DND-41 (cell line): Measurements from ENCODE around the gene MSL3.

Experiments used
- ATAC-seq: fragments of 200-7000 bp; cut with Tn5 transposase; 3 replicates; pipeline ENCODE4 v1.9.1; 2021; ENCODE audit warnings: low read depth; ENCODE audit not compliant: insufficient read depth
- DNase-seq: peaks from one replicate; pipeline ENCODE4 v3.0.0-alpha.2; 2020
- H2AFZ ChIP-seq: 2 replicates; pipeline ENCODE4 v1.6.0; 2012; ENCODE audit warnings: low read depth, low read length
- H3K27ac ChIP-seq: 2 replicates; pipeline ENCODE4 v1.5.1; 2012; ENCODE audit warnings: low read length, inconsistent platforms
- H3K27me3 ChIP-seq: fragments of 200-600 bp; sonication (generic); 2 replicates; pipeline ENCODE4 v1.6.0; 2012; ENCODE audit warnings: low read length, mild to moderate bottlenecking, inconsistent platforms; ENCODE audit not compliant: insufficient read depth, poor library complexity
- H3K36me3 ChIP-seq: 2 replicates; pipeline ENCODE4 v1.5.1; 2012; ENCODE audit warnings: low read length, inconsistent platforms; ENCODE audit not compliant: insufficient read depth
- H3K4me1 ChIP-seq: 2 replicates; pipeline ENCODE4 v1.5.1; 2012; ENCODE audit warnings: mild to moderate bottlenecking, low read length; ENCODE audit not compliant: insufficient read depth
- H3K4me2 ChIP-seq: 2 replicates; pipeline ENCODE4 v1.6.0; 2012; ENCODE audit warnings: mild to moderate bottlenecking, moderate library complexity, low read length, inconsistent platforms; ENCODE audit not compliant: insufficient read depth
- H3K4me3 ChIP-seq, 2 experiments: fragments of 200-600 bp in 1 of 2; shearing (Covaris generic) in 1 of 2; 2 replicates each; pipeline ENCODE4 v1.5.1; 2012 to 2016; ENCODE audit warnings: inconsistent platforms in 2 of 2, low read length in 2 of 2, mild to moderate bottlenecking in 2 of 2, low read depth in 1 of 2, moderate library complexity in 1 of 2
- H3K79me2 ChIP-seq: 2 replicates; pipeline ENCODE4 v1.6.0; 2012; ENCODE audit warnings: low read length, inconsistent platforms; ENCODE audit not compliant: insufficient read depth
- H3K9ac ChIP-seq: 2 replicates; pipeline ENCODE4 v1.6.0; 2012; ENCODE audit warnings: low read depth, mild to moderate bottlenecking, inconsistent platforms, low read length, moderate library complexity
- H3K9me3 ChIP-seq: 2 replicates; pipeline ENCODE4 v1.5.1; 2012; ENCODE audit warnings: low read length, moderate library complexity, mild to moderate bottlenecking, inconsistent platforms; ENCODE audit not compliant: insufficient read depth, severe bottlenecking
- H4K20me1 ChIP-seq: 2 replicates; pipeline ENCODE4 v1.6.0; 2012; ENCODE audit warnings: low read length; ENCODE audit not compliant: insufficient read depth
- CTCF ChIP-seq: IDR thresholded peaks from 2 replicates; pipeline ENCODE4 v1.5.1; 2012; ENCODE audit warnings: borderline replicate concordance, low read length, moderate library complexity, mild to moderate bottlenecking; ENCODE audit not compliant: poor library complexity, severe bottlenecking; ENCODE audit errors: extremely low read depth
- EZH2 ChIP-seq: IDR thresholded peaks from 3 replicates; pipeline ENCODE4 v1.6.1; 2012; ENCODE audit warnings: borderline replicate concordance, low read depth, mild to moderate bottlenecking, moderate library complexity, low read length, inconsistent platforms; ENCODE audit not compliant: severe bottlenecking

MSL3 gene

GRCh38 chrX:11765449-11765848, 7.4 kb downstream of the MSL3 start:
- no peak for DNase-seq
- no peak overlapping the region for H2AFZ ChIP-seq
- TF ChIP-seq CTCF (no peak), EZH2 (no peak)
- H4K20me1 ChIP-seq = no peaks in the 10 kb centered on the region
- no peak for ATAC-seq
- no peaks in the 10 kb centered on the region for H3K27me3 ChIP-seq
- H3K27ac ChIP-seq = no peak overlapping the region
- H3K9ac ChIP-seq = no peak overlapping the region
- peaks cover 10% of the 10 kb centered on the region for H3K4me1 ChIP-seq
- no peak overlapping the region for H3K4me2 ChIP-seq
- H3K36me3 ChIP-seq = peaks cover 60% of the 10 kb centered on the region
- H3K79me2 ChIP-seq = peaks cover 9% of the 10 kb centered on the region
- no peaks in the 10 kb centered on the region for H3K9me3 ChIP-seq
- H3K4me3 ChIP-seq = no peak overlapping the region

- no peak for TF ChIP-seq EZH2
- no peak for TF ChIP-seq CTCF
- DNase-seq = no peak
- Histone ChIP-seq H3K36me3 (peaks cover 54% of the 10 kb centered on the region), H3K4me3 (no peak overlapping the region), H3K4me1 (0 out of 2 replicates have a peak, but pooled peaks cover 3% of the 10 kb centered on the region), H3K9ac (no peak overlapping the region), H3K27ac (no peak overlapping the region), H4K20me1 (no peaks in the 10 kb centered on the region), H3K79me2 (no peaks in the 10 kb centered on the region), H3K9me3 (no peaks in the 10 kb centered on the region), H3K27me3 (no peaks in the 10 kb centered on the region), H2AFZ (no peak overlapping the region), H3K4me2 (no peak overlapping the region)
- ATAC-seq = no peak
These were observed 8.4 kb downstream of the MSL3 start for GRCh38 chrX:11766487-11766886.

- Histone ChIP-seq H3K36me3 (peaks cover 40% of the 10 kb centered on the region), H3K9ac (no peak overlapping the region), H3K4me2 (no peak overlapping the region), H3K27me3 (no peaks in the 10 kb centered on the region), H2AFZ (no peak overlapping the region), H3K27ac (no peak overlapping the region), H3K79me2 (no peaks in the 10 kb centered on the region), H4K20me1 (no peaks in the 10 kb centered on the region), H3K4me3 (no peak overlapping the region), H3K9me3 (no peaks in the 10 kb centered on the region), H3K4me1 (no peaks in the 10 kb centered on the region)
- DNase-seq (no peak), ATAC-seq (no peak)
- no peak for TF ChIP-seq EZH2
- TF ChIP-seq CTCF = no peak
These were observed 10.0 kb downstream of the MSL3 start for GRCh38 chrX:11768039-11768438.

GRCh38 chrX:11770320-11770719, 12.3 kb downstream of the MSL3 start:
- H3K9ac ChIP-seq = no peak overlapping the region
- no peaks in the 10 kb centered on the region for H3K79me2 ChIP-seq
- no peak overlapping the region for H3K4me3 ChIP-seq
- no peaks in the 10 kb centered on the region for H4K20me1 ChIP-seq
- DNase-seq (peak; percentile 38), ATAC-seq (peak; percentile 94)
- TF ChIP-seq EZH2 (no peak), CTCF (peak; percentile 84)
- H3K27me3 ChIP-seq = no peaks in the 10 kb centered on the region
- H3K9me3 ChIP-seq = no peaks in the 10 kb centered on the region
- H3K4me1 ChIP-seq = no peaks in the 10 kb centered on the region
- H3K36me3 ChIP-seq = peaks cover 24% of the 10 kb centered on the region
- no peak overlapping the region for H3K27ac ChIP-seq
- no peak overlapping the region; the same call in 1 of the 2 replicates for H2AFZ ChIP-seq
- no peak overlapping the region for H3K4me2 ChIP-seq
